Measurements from ENCODE around the gene SORCS2. TPM values are rescaled to one million over a fixed set of nuclear protein-coding genes. Genes with fewer than 3 reads are reported as not detected.

SORCS2 gene
- total and polyA plus RNA-seq, 12 donors, result 0.67 to 15.5 (median 1.3) TPM

DNA sequence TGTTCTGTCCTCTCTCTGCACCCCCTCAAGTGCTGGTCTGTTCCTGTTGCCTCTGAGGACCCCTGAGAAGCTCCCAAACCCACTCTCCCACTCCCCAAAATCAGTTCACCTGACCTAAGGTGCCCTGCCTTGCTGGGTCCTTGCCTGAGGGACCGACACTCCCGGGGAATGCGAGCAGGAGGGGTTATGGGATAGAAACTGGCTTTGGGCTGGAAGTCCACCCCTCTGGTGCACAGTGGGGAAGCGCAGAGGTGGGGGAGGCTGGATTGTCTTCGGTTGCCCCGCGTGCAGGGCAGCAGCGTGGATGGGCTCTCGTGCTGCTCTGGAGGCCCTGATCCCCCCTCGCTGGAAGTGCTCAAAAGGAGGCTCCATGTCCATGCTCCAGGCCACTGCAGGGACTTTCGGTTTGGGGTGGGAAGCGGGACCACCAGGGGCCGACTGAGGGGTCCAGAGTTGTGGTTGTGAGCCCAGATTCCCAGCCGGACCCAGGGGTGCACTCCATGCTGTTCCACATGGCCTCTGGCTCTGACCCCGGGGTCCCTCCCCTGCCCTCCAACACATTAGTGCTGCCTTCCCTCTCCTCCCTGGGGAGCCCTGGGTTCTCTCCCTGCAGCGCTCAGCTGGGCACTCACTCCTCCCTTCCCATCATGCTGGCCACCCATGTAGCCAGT lies 7.6 kb downstream of the SORCS2 start:
- peak in 1 of 7 donors; percentile 6 for DNase-seq
- Histone ChIP-seq H3K36me3 (replicated peaks in 1 of 2) (no peaks in the 10 kb centered on the region), H3K9me3 (replicated peaks in 1 of 3) (no peaks in the 10 kb centered on the region), H3K27ac (no peak overlapping the region), H3K4me1 (replicated peaks in 1 of 2) (no peaks in the 10 kb centered on the region), H3K27me3 (no peaks in the 10 kb centered on the region), H3K4me3 (no peak overlapping the region)
- intact Hi-C loops (cut with DNase I), result no loop called here
- TF ChIP-seq POLR2A (IDR thresholded peaks at IDR 0.05), result no peak
- TF ChIP-seq, protein P1, sequence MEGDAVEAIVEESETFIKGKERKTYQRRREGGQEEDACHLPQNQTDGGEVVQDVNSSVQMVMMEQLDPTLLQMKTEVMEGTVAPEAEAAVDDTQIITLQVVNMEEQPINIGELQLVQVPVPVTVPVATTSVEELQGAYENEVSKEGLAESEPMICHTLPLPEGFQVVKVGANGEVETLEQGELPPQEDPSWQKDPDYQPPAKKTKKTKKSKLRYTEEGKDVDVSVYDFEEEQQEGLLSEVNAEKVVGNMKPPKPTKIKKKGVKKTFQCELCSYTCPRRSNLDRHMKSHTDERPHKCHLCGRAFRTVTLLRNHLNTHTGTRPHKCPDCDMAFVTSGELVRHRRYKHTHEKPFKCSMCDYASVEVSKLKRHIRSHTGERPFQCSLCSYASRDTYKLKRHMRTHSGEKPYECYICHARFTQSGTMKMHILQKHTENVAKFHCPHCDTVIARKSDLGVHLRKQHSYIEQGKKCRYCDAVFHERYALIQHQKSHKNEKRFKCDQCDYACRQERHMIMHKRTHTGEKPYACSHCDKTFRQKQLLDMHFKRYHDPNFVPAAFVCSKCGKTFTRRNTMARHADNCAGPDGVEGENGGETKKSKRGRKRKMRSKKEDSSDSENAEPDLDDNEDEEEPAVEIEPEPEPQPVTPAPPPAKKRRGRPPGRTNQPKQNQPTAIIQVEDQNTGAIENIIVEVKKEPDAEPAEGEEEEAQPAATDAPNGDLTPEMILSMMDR (IDR thresholded peaks at IDR 0.05), result no peak
- 83 to 88% (median 85%) methylated on average over 12 to 16 of the region's 16 CpGs for WGBS, 4 donors

DNA sequence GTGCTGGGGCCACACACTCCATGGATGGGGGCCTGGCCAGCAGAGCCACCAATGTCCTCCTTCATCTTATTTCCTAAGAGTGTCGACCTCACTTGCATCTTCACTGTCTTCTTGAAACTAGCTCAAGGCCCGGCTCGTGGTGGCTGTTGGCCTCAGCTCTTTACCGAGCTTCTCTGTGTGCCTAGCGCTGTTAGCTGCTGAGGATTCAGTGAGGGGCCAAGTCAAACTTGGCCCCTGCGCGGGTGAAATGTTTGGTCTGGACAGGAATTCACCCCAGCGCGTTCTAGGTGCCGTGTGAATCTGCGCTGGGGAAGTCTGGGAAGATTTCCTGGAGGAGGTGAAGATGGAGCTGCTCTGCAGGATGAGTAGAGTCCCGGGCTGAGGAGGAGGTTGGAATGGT lies 8.5 kb downstream of the SORCS2 start:
- no peak for TF ChIP-seq POLR2A (IDR thresholded peaks at IDR 0.05)
- TF ChIP-seq, protein P1 (IDR thresholded peaks at IDR 0.05), result no peak
- no peaks in the 10 kb centered on the region for H3K9me3 ChIP-seq (replicated peaks in 1 of 3)
- DNase-seq, result peak in 1 of 7 donors; percentile 6
- H3K4me3 ChIP-seq, result no peak overlapping the region
- H3K27ac ChIP-seq, result peak overlapping the region in 1 of 5 donors; percentile 1
- intact Hi-C loops (cut with DNase I), result no loop called here
- H3K4me1 ChIP-seq (replicated peaks in 1 of 2), result no peaks in the 10 kb centered on the region
- H3K36me3 ChIP-seq (replicated peaks in 1 of 2), result no peaks in the 10 kb centered on the region
- H3K27me3 ChIP-seq, result no peaks in the 10 kb centered on the region
- 83 to 93% (median 86%) methylated on average over 12 of the region's 12 CpGs for WGBS, 4 donors

DNA sequence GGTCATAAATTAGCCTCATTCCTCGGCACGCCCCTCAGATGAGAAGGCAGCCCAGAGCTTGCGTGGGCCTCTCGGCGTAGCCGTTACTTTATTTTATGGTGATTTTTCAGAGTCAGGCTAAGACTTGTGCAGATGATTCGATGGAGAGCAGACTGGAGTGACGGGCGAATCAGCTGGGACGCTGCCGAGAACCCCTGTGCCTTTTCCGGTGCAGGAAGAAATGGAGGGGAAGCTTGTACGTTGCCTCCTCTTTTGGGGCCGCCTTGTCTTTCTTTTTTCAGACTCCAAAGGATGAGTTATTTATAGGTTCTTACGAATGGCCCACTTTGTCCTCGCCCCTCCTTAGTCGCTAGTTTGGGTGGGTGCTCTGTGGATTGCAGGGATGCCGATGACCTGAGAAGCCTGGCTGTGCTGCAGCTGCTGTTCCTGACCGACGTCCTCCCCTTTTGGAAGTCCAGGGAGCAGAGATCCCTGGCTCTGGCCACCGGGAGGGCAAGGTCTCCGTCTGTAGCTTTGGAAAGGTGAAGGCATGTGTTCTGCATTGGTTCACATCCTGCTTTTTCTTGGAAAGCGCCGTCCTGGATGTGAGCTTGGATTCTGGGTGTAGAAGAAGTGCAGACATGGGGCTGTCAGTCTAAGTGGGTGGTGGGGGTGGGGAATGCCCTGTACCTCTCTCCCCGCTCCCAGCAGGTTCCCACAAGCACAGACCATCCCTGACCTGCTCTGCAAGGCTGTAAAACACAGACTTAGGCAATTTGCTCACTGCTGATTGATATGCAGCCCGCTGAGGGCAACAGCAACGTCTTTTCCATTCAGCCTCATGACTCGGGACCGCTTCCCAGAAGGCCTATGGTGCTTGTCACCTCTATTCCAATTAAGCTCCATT lies 9.3 kb downstream of the SORCS2 start:
- Histone ChIP-seq H3K36me3 (replicated peaks in 1 of 2) (no peaks in the 10 kb centered on the region), H3K27ac (peak overlapping the region in 1 of 5 donors; percentile 48), H3K4me3 (no peak overlapping the region), H3K4me1 (replicated peaks in 1 of 2) (peaks cover 0 to 1% of the 10 kb centered on the region in 2 donors), H3K9me3 (replicated peaks in 1 of 3) (no peaks in the 10 kb centered on the region), H3K27me3 (no peaks in the 10 kb centered on the region)
- intact Hi-C loops (cut with DNase I), result no loop called here
- DNase-seq, result peak in 2 of 7 donors; percentile 7 to 10
- WGBS, 4 donors, result 62 to 77% (median 69%) methylated on average over 25 to 29 of the region's 29 CpGs
- TF ChIP-seq, protein P1 (IDR thresholded peaks at IDR 0.05), result no peak
- no peak for TF ChIP-seq POLR2A (IDR thresholded peaks at IDR 0.05)

DNA sequence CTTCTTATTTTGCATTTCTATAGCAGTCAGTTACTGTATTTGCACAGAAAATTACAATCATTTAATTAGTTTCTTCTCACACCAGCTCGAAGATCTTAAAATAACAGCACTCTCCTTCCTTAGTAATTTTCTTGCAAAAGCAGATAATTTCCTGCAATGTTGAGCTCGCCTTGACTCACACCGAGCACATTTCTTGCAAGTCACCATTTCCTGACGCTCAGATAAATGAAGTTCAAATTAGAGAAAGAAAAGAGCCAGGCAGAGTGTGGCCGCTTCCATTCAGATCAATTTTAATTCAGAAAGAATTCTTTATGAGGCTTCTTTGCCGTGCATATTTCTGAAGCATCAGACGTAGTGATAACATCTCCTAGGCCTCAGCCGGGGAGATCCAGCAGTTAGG lies 10.1 kb downstream of the SORCS2 start:
- DNase-seq, result no peak
- intact Hi-C loops (cut with DNase I), result no loop called here
- Histone ChIP-seq H3K4me3 (no peak overlapping the region), H3K27me3 (no peaks in the 10 kb centered on the region), H3K27ac (no peak overlapping the region), H3K36me3 (replicated peaks in 1 of 2) (no peaks in the 10 kb centered on the region), H3K4me1 (replicated peaks in 1 of 2) (peaks cover 0 to 9% of the 10 kb centered on the region in 2 donors), H3K9me3 (replicated peaks in 1 of 3) (no peaks in the 10 kb centered on the region)
- TF ChIP-seq, protein P1 (IDR thresholded peaks at IDR 0.05), result no peak
- TF ChIP-seq POLR2A (IDR thresholded peaks at IDR 0.05), result no peak
- 72 to 81% (median 78%) methylated on average over 8 of the region's 8 CpGs for WGBS, 4 donors
